OCI-LY3 (cell line): ENCODE results near the gene CLCF1.

Experiments used
- H2AFZ ChIP-seq: fragments of 200-600, 300-600 bp; shearing (Covaris generic); 2 replicates; pipeline ENCODE4 v1.6.0; 2014; ENCODE audit warnings: antibody characterized with exemption, low read depth, low read length
- H3K27ac ChIP-seq: fragments of 200-600, 300-600 bp; sonication (generic); 2 replicates; pipeline ENCODE4 v1.5.1; 2014; ENCODE audit warnings: mild to moderate bottlenecking, low read length, moderate library complexity, mixed read lengths
- H3K27me3 ChIP-seq: fragments of 200-600, 300-600 bp; sonication (generic); 2 replicates; pipeline ENCODE4 v1.6.1; 2014; ENCODE audit warnings: low read depth, low read length, mixed read lengths
- H3K36me3 ChIP-seq: fragments of 200-600, 300-600 bp; sonication (generic); replicated peaks from 2 replicates; pipeline ENCODE3; 2014; ENCODE audit warnings: low read depth, low read length, mixed read lengths
- H3K4me1 ChIP-seq: fragments of 300-600, 200-600 bp; sonication (generic); 2 replicates; pipeline ENCODE4 v1.6.1; 2014; ENCODE audit warnings: low read length, mixed read lengths
- H3K4me2 ChIP-seq: fragments of 200-600, 300-600 bp; sonication (generic); 2 replicates; pipeline ENCODE4 v1.6.1; 2014; ENCODE audit warnings: low read length, mixed read lengths
- H3K4me3 ChIP-seq: fragments of 300-600, 200-600 bp; sonication (generic); 2 replicates; pipeline ENCODE4 v1.5.1; 2014; ENCODE audit warnings: antibody characterized with exemption, mild to moderate bottlenecking, low read length, moderate library complexity
- H3K79me2 ChIP-seq: fragments of 300-600, 200-600 bp; shearing (Covaris generic); 2 replicates; pipeline ENCODE4 v1.6.1; 2014; ENCODE audit warnings: mild to moderate bottlenecking, low read length, mixed read lengths
- H3K9ac ChIP-seq: fragments of 300-600, 200-600 bp; shearing (Covaris generic); 2 replicates; pipeline ENCODE4 v1.6.0; 2014; ENCODE audit warnings: mild to moderate bottlenecking, low read length, moderate library complexity
- H3K9me3 ChIP-seq: fragments of 200-600, 300-600 bp; shearing (Covaris generic); 2 replicates; pipeline ENCODE4 v1.6.1; 2014; ENCODE audit warnings: low read length, mixed read lengths; ENCODE audit not compliant: insufficient read depth
- H4K20me1 ChIP-seq: fragments of 200-600, 300-600 bp; sonication (generic); 2 replicates; pipeline ENCODE4 v1.6.1; 2016; ENCODE audit warnings: low read length, mixed read lengths; ENCODE audit not compliant: insufficient read depth
- EZH2phosphoT487 ChIP-seq: fragments of 200-600 bp; shearing (Covaris generic); IDR thresholded peaks from 2 replicates; pipeline ENCODE4 v1.6.1; 2018; ENCODE audit warnings: antibody characterized with exemption, mixed run types, low read depth
- TF ChIP-seq, protein P1 (sequence below): fragments of 200-600, 300-600 bp; sonication (generic); IDR thresholded peaks from 2 replicates; pipeline ENCODE4 v1.5.1; 2014; ENCODE audit warnings: antibody characterized with exemption, low read length, low read depth

Gene CLCF1

DNA sequence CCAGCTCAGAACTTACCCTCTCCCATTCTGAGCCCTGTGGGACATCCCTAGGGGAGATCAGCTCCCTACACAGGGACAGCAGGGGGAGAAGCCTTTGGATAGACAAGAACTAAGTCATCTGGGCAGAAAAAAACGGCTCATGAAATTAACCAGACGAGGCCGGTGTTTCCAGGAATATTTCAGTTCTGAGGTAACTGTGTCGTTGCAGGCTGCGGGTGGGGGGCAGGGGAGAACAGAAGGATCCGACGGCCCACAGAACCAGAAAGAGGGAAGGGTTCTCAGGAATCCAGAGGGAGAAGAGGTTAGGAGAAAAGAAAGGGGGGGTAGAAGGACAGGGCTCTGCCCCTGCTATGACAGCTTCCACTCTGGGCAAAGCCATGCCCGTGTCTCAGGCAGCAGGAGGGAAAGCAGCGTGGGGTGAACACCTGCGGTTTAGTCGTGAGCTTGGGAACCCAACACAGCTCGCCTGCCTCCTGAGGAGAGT is 3.6 kb downstream of the CLCF1 start:
- Histone ChIP-seq H3K79me2 (peaks cover 32% of the 10 kb centered on the region), H4K20me1 (peaks cover 10% of the 10 kb centered on the region; the same call in 1 of the 2 replicates), H3K4me2 (no peak overlapping the region), H3K9ac (no peak overlapping the region), H3K4me3 (no peak overlapping the region), H3K9me3 (no peaks in the 10 kb centered on the region), H3K27me3 (no peaks in the 10 kb centered on the region), H3K27ac (no peak overlapping the region), H3K4me1 (peaks cover 23% of the 10 kb centered on the region), H2AFZ (no peak overlapping the region), H3K36me3 (peaks cover 2% of the 10 kb centered on the region)
- TF ChIP-seq EZH2phosphoT487: no peak
- TF ChIP-seq, protein P1, sequence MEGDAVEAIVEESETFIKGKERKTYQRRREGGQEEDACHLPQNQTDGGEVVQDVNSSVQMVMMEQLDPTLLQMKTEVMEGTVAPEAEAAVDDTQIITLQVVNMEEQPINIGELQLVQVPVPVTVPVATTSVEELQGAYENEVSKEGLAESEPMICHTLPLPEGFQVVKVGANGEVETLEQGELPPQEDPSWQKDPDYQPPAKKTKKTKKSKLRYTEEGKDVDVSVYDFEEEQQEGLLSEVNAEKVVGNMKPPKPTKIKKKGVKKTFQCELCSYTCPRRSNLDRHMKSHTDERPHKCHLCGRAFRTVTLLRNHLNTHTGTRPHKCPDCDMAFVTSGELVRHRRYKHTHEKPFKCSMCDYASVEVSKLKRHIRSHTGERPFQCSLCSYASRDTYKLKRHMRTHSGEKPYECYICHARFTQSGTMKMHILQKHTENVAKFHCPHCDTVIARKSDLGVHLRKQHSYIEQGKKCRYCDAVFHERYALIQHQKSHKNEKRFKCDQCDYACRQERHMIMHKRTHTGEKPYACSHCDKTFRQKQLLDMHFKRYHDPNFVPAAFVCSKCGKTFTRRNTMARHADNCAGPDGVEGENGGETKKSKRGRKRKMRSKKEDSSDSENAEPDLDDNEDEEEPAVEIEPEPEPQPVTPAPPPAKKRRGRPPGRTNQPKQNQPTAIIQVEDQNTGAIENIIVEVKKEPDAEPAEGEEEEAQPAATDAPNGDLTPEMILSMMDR: no peak

DNA sequence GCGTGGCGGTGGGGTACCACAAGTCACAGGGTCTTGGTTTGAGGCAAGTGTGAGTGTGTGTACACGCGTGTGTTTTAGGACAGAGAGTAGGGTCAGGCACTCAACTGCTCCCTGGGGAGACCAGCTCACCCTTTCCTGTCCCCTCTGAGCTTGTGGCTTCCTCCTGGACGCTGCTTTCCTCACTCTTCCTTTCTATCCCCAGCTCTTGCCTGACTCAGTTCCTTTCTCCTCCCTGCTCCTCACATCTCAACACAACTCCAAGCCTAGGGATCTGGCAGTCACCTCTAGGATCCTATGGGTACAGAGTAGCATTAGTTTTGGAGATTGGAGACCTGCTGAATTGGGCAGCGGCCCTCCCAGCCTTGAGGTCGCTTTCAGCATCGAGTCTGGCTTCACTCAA is 4.1 kb downstream of the CLCF1 start:
- no peak overlapping the region for H2AFZ ChIP-seq
- H3K27me3 ChIP-seq: no peaks in the 10 kb centered on the region
- H4K20me1 ChIP-seq: peaks cover 10% of the 10 kb centered on the region; the same call in 1 of the 2 replicates
- H3K79me2 ChIP-seq: peaks cover 32% of the 10 kb centered on the region
- H3K4me3 ChIP-seq: no peak overlapping the region
- peaks cover 17% of the 10 kb centered on the region for H3K4me1 ChIP-seq
- H3K36me3 ChIP-seq: peaks cover 8% of the 10 kb centered on the region
- no peak overlapping the region for H3K4me2 ChIP-seq
- no peak overlapping the region for H3K9ac ChIP-seq
- TF ChIP-seq, protein P1: no peak
- no peak for TF ChIP-seq EZH2phosphoT487
- H3K27ac ChIP-seq: no peak overlapping the region
- no peaks in the 10 kb centered on the region for H3K9me3 ChIP-seq

DNA sequence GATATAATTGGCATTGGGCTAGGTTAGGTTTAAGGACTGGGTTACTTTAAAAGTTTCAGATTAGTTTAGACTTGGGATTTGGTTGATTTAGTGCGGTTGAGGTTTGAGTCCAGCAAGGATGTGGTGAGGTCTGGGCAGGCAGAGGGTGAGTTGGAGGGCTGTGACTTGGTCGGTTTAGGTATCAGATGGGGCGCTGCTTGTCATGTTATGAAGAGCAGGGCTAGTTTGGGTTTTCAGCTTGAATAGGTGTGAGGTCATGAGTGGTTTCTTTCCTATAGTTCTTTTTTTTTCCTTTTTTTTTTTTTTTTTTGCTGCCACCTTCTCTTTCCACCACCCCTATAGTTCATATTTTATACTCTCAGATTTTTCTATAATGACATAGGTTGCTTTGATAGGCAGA is 4.8 kb downstream of the CLCF1 start:
- no peaks in the 10 kb centered on the region for H3K9me3 ChIP-seq
- TF ChIP-seq EZH2phosphoT487: no peak
- TF ChIP-seq, protein P1: no peak
- H2AFZ ChIP-seq: no peak overlapping the region
- H3K4me1 ChIP-seq: peaks cover 13% of the 10 kb centered on the region
- H4K20me1 ChIP-seq: peaks cover 10% of the 10 kb centered on the region; the same call in 1 of the 2 replicates
- no peak overlapping the region for H3K4me3 ChIP-seq
- H3K27me3 ChIP-seq: no peaks in the 10 kb centered on the region
- H3K79me2 ChIP-seq: peaks cover 29% of the 10 kb centered on the region
- no peak overlapping the region for H3K4me2 ChIP-seq
- no peak overlapping the region for H3K9ac ChIP-seq
- no peak overlapping the region for H3K27ac ChIP-seq
- H3K36me3 ChIP-seq: peaks cover 8% of the 10 kb centered on the region

DNA sequence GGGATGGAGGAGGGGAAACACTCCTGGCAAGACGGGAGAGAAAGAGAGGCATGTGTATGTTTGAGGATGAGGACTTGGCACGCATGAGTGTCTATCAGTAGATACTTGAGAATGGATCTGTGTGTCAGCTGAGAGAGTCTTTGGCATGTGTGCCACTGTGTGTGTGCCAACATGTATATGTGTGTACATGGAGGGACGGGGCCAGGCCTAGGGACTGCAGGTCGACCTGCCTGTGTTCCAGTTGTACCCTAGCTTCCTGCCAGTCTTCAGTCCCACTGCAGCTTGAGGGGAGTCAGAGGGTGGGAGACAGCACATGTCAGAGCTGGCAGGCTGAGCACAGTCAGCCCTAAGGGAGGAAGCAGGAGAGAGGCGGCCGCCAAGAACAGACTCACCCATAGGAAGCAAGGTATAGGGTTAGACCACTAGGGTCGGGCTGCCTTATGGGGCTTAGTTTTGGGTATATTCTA is 5.6 kb downstream of the CLCF1 start:
- H3K9ac ChIP-seq: no peak overlapping the region
- H3K27me3 ChIP-seq: no peaks in the 10 kb centered on the region
- peaks cover 10% of the 10 kb centered on the region; the same call in 1 of the 2 replicates for H4K20me1 ChIP-seq
- H3K9me3 ChIP-seq: no peaks in the 10 kb centered on the region
- TF ChIP-seq, protein P1: no peak
- TF ChIP-seq EZH2phosphoT487: no peak
- H3K79me2 ChIP-seq: peaks cover 23% of the 10 kb centered on the region
- H3K27ac ChIP-seq: no peak overlapping the region
- peaks cover 13% of the 10 kb centered on the region for H3K4me1 ChIP-seq
- no peak overlapping the region for H2AFZ ChIP-seq
- peaks cover 8% of the 10 kb centered on the region for H3K36me3 ChIP-seq
- no peak overlapping the region for H3K4me3 ChIP-seq
- no peak overlapping the region for H3K4me2 ChIP-seq
